Endothelial cell of umbilical vein (primary cell): ENCODE measurements around the gene NUBPL. TPM values are rescaled to one million over a fixed set of nuclear protein-coding genes. Genes with fewer than 3 reads are reported as not detected.
"Not testable (repeated sequence)": the region's sequence is repeated elsewhere in the genome, so short reads cannot be mapped to it uniquely, and the experiment has no call there.

ENCODE experiments used
- BruUV-seq: library from RNA; stranded (reverse); fragments of 400-500 nt; replicated peaks from 2 replicates; lab custom pipeline; 2021; lab: Mats Ljungman, UMichigan
- CTCF ChIA-PET: fragments of 300-600, 350-600 bp; sonication (Branson Sonifier 250); formaldehyde crosslinking; loops from one replicate; lab custom pipeline; 2021; ENCODE audit warnings: antibody characterized with exemption, inconsistent platforms; lab: Charles Lee
- POLR2A ChIA-PET: fragments of 300-600, 350-600 bp; sonication (Branson Sonifier 250); formaldehyde crosslinking; loops from one replicate; lab custom pipeline; 2021; ENCODE audit warnings: antibody characterized with exemption, inconsistent platforms; lab: Charles Lee
- DNase-seq: peaks from one replicate; pipeline ENCODE4 v3.0.0-alpha.2; 2011; ENCODE audit warnings: low read depth, low spot score
- FAIRE-seq: peaks from 2 replicates; lab custom pipeline; 2011; peaks lifted over from hg19 to GRCh38; lab: Jason Lieb, UNC
- H2AFZ ChIP-seq: 2 replicates; pipeline ENCODE4 v1.6.0; 2012; ENCODE audit warnings: low read depth, low read length, control low read depth, inconsistent platforms
- H3K27ac ChIP-seq: 2 replicates; pipeline ENCODE4 v1.5.1; 2011; ENCODE audit warnings: low read depth, mild to moderate bottlenecking, control low read depth, low read length, moderate library complexity; ENCODE audit not compliant: insufficient read depth
- H3K27me3 ChIP-seq, 2 experiments: 2 replicates each; pipeline versions ENCODE4 v1.6.0 to v1.6.1; 2011; ENCODE audit warnings: low read length in 2 of 2, mixed read lengths in 1 of 2; ENCODE audit not compliant: control insufficient read depth in 2 of 2, insufficient read depth in 2 of 2
- H3K36me3 ChIP-seq, 2 experiments: 2 replicates in 1 of 2; 3 replicates in 1 of 2; pipeline ENCODE4 v1.5.1; 2011; ENCODE audit warnings: low read length in 2 of 2, mild to moderate bottlenecking in 1 of 2, moderate library complexity in 1 of 2; ENCODE audit not compliant: control insufficient read depth in 2 of 2, insufficient read depth in 2 of 2; ENCODE audit errors: extremely low read depth in 1 of 2
- H3K4me1 ChIP-seq: 3 replicates; pipeline ENCODE4 v1.5.1; 2011; ENCODE audit warnings: mild to moderate bottlenecking, low read length; ENCODE audit not compliant: control insufficient read depth, insufficient read depth; ENCODE audit errors: extremely low read depth
- H3K4me2 ChIP-seq: 2 replicates; pipeline ENCODE4 v1.6.1; 2011; ENCODE audit warnings: low read length, control low read depth, mixed read lengths; ENCODE audit not compliant: insufficient read depth
- H3K4me3 ChIP-seq, 3 experiments: fragments of 200-600 bp in 1 of 3; sonication (generic), shearing (Covaris generic) in 1 of 3; replicated peaks in 1 of 3; 2 replicates each; pipeline ENCODE4 v1.5.1; 2011 to 2016; ENCODE audit warnings: control low read depth in 3 of 3, low read length in 3 of 3, mild to moderate bottlenecking in 2 of 3, inconsistent platforms in 1 of 3, low read depth in 1 of 3, moderate library complexity in 1 of 3; ENCODE audit not compliant: insufficient read depth in 1 of 3
- H3K79me2 ChIP-seq: 2 replicates; pipeline ENCODE4 v1.6.0; 2012; ENCODE audit warnings: low read length, inconsistent platforms; ENCODE audit not compliant: control insufficient read depth, insufficient read depth
- H3K9ac ChIP-seq: replicated peaks from 2 replicates; pipeline ENCODE3; 2011; ENCODE audit warnings: low read length, control low read depth; ENCODE audit not compliant: insufficient read depth; ENCODE audit errors: extremely low read depth
- H3K9me1 ChIP-seq: replicated peaks from 3 replicates; pipeline ENCODE4 v1.6.0; 2011; ENCODE audit warnings: mild to moderate bottlenecking, low read length; ENCODE audit not compliant: control insufficient read depth, insufficient read depth; ENCODE audit errors: extremely low read depth
- H3K9me3 ChIP-seq: replicated peaks from 2 replicates; pipeline ENCODE4 v1.5.1; 2012; ENCODE audit warnings: low read length, inconsistent platforms; ENCODE audit not compliant: control insufficient read depth, insufficient read depth
- H4K20me1 ChIP-seq: replicated peaks from 2 replicates; pipeline ENCODE3; 2011; ENCODE audit warnings: mild to moderate bottlenecking, low read length; ENCODE audit not compliant: control insufficient read depth, insufficient read depth; ENCODE audit errors: extremely low read depth
- EZH2 ChIP-seq: IDR thresholded peaks from 2 replicates; pipeline ENCODE4 v1.6.1; 2012; ENCODE audit warnings: borderline replicate concordance, low read depth, mild to moderate bottlenecking, moderate library complexity, low read length, inconsistent platforms; ENCODE audit not compliant: severe bottlenecking
- FOS ChIP-seq: IDR thresholded peaks from 2 replicates; pipeline ENCODE4 v1.6.1; 2011; ENCODE audit warnings: mild to moderate bottlenecking, low read length, moderate library complexity, borderline replicate concordance; ENCODE audit not compliant: insufficient read depth
- GATA2 ChIP-seq: IDR thresholded peaks from 2 replicates; pipeline ENCODE4 v1.7.0; 2011; ENCODE audit warnings: low read depth, mild to moderate bottlenecking, moderate library complexity, mixed read lengths, low read length; ENCODE audit not compliant: insufficient read length, insufficient read depth
- JUN ChIP-seq: IDR thresholded peaks from 2 replicates; pipeline ENCODE4 v1.6.1; 2011; ENCODE audit warnings: borderline replicate concordance, low read depth; ENCODE audit not compliant: insufficient read length, insufficient read depth
- MYC ChIP-seq: IDR thresholded peaks from one replicate; pipeline ENCODE4 v1.6.1; 2011; ENCODE audit warnings: mild to moderate bottlenecking, low read depth, low read length
- POLR2A ChIP-seq: IDR thresholded peaks from 2 replicates; pipeline ENCODE4 v1.6.1; 2012; ENCODE audit warnings: low read depth, mild to moderate bottlenecking, control low read depth, low read length
- POLR2AphosphoS5 ChIP-seq: IDR thresholded peaks from 2 replicates; pipeline ENCODE4 v1.6.1; 2012; ENCODE audit warnings: low read depth, mild to moderate bottlenecking, control low read depth, low read length, moderate library complexity; ENCODE audit not compliant: insufficient read depth
- dilution Hi-C: fragments of 300-500 bp; cut with MboI; formaldehyde crosslinking; loops from one replicate; pipeline ENCODE4 v1.15.0; 2019; ENCODE audit warnings: low sequenced_read_pairs; ENCODE audit not compliant: extremely low pct_ligation_motif_present
- intact Hi-C: fragments of 100-400 bp; cut with micrococcal nuclease; formaldehyde crosslinking; loops from one replicate; pipeline ENCODE4 v1.10.0; 2022
- polyA plus RNA-seq, 4 experiments: library from polyadenylated mRNA; depleted of rRNA in 3 of 4; stranded (reverse) in 3 of 4; unstranded in 1 of 4; fragments of >200 nt; gene quantifications; 2 replicates each; pipeline versions ENCODE4 v1.2.1 to v1.2.3, GENCODE V29; 2011 to 2012; ENCODE audit warnings: missing spikeins in 1 of 4
- total RNA-seq: library from RNA; stranded (reverse); gene quantifications from 2 replicates; pipeline ENCODE4 v1.2.3, GENCODE V29; 2021
- TF ChIP-seq, protein P1 (sequence below): IDR thresholded peaks from 2 replicates; pipeline ENCODE4 v1.6.1; 2011; ENCODE audit not compliant: insufficient read depth, insufficient read length
- TF ChIP-seq, protein P2 (sequence below), 2 donors: IDR thresholded peaks; 1 replicate in 1 of 2; 2 replicates in 1 of 2; pipeline ENCODE4 v1.5.1; 2011; ENCODE audit warnings: low read length in 2 of 2, mild to moderate bottlenecking in 2 of 2, moderate library complexity in 2 of 2, control low read depth in 1 of 2, inconsistent platforms in 1 of 2, low read depth in 1 of 2; ENCODE audit not compliant: insufficient read depth in 1 of 2; ENCODE audit errors: extremely low read depth in 1 of 2

The NUBPL gene
- total and polyA plus RNA-seq, 2 donors (not counting 3 experiments of a cell fraction or from before 2014, with no cell fraction given) = 2.1 to 12.3 TPM

DNA sequence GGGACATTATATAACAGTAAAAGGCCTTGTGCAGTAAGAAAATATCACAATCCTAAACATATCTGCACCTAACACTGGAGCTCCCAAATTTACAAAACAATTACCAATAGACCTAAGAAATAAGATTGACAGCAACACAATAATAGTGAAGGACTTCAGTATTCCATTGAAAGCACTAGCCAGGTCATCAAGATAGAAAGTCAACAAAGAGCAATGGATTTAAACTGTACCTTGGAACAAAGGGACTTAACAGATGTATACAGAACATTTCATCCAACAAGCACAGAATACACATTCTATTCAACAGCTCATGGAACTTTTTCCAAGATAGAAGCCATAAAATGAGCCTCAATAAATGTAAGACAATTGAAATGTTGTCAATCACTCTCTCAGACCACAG is 306.4 kb downstream of the NUBPL start:
- Histone ChIP-seq H3K27me3 (no peaks in the 10 kb centered on the region), H3K36me3 (no peaks in the 10 kb centered on the region), H3K4me3 (no peak overlapping the region), H3K79me2 (no peaks in the 10 kb centered on the region), H3K9me3 (no peaks in the 10 kb centered on the region), H2AFZ (no peak overlapping the region), H3K9me1 (no peaks in the 10 kb centered on the region), H3K27ac (no peak overlapping the region), H3K4me2 (no peak overlapping the region), H3K4me1 (no peaks in the 10 kb centered on the region), H3K9ac (no peak overlapping the region), H4K20me1 (no peaks in the 10 kb centered on the region)
- BruUV-seq = no TSS peak
- FAIRE-seq = no peak
- DNase-seq = no peak
- ChIA-PET CTCF (no interaction called here), POLR2A (no interaction called here)
- intact Hi-C loops (no loop called here), dilution Hi-C loops (no loop called here)
- TF ChIP-seq POLR2AphosphoS5 = no peak
- TF ChIP-seq EZH2 = no peak
- TF ChIP-seq FOS = no peak
- TF ChIP-seq JUN = no peak
- TF ChIP-seq, protein P1, sequence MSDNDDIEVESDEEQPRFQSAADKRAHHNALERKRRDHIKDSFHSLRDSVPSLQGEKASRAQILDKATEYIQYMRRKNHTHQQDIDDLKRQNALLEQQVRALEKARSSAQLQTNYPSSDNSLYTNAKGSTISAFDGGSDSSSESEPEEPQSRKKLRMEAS = no peak
- no peak for TF ChIP-seq POLR2A
- TF ChIP-seq MYC = no peak
- TF ChIP-seq, protein P2, sequence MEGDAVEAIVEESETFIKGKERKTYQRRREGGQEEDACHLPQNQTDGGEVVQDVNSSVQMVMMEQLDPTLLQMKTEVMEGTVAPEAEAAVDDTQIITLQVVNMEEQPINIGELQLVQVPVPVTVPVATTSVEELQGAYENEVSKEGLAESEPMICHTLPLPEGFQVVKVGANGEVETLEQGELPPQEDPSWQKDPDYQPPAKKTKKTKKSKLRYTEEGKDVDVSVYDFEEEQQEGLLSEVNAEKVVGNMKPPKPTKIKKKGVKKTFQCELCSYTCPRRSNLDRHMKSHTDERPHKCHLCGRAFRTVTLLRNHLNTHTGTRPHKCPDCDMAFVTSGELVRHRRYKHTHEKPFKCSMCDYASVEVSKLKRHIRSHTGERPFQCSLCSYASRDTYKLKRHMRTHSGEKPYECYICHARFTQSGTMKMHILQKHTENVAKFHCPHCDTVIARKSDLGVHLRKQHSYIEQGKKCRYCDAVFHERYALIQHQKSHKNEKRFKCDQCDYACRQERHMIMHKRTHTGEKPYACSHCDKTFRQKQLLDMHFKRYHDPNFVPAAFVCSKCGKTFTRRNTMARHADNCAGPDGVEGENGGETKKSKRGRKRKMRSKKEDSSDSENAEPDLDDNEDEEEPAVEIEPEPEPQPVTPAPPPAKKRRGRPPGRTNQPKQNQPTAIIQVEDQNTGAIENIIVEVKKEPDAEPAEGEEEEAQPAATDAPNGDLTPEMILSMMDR (IDR thresholded peaks at IDR 0.05; ENCODE audit: extremely low read depth in 1 of 2, insufficient read depth in 1 of 2, low read depth in 1 of 2, low read length in 2 of 2) = no peak
- no peak for TF ChIP-seq GATA2

DNA sequence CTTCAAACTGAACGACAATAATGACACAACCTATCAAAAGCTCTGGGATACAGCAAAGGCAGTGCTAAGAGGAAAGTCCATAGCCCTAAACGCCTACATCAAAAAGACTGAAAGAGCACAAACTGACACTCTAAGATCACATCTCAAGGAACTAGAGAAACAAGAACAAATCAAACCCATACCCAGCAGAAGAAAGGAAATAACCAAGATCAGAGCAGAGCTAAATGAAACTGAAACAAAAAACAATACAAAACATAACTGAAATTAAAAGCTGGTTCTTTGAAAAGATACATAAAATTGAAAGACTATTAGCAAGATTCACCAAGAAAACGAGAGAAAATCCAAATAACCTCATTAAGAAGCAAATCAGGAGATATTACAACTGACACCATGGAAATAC is 306.9 kb downstream of the NUBPL start:
- CTCF ChIA-PET, H3K4me1 ChIP-seq, dilution Hi-C loops, H3K36me3 ChIP-seq, H3K9ac ChIP-seq, H3K27ac ChIP-seq, BruUV-seq, H4K20me1 ChIP-seq, DNase-seq, H3K4me2 ChIP-seq, intact Hi-C loops, H2AFZ ChIP-seq, H3K79me2 ChIP-seq, H3K27me3 ChIP-seq, FAIRE-seq, H3K4me3 ChIP-seq, H3K9me1 ChIP-seq, POLR2A ChIA-PET, H3K9me3 ChIP-seq: not testable (repeated sequence)
